Measurements from ENCODE around the gene DDX46. TPM values are rescaled to one million over a fixed set of nuclear protein-coding genes. Genes with fewer than 3 reads are reported as not detected.
A peak's percentile ranks its signal among the peaks of the same experiment; 100 is the strongest.

DDX46 gene
- total RNA-seq, 2 donors from 2014 or later: 78.7 to 79.4 TPM

GRCh38 chr5:134874831-134875655 is 116.5 kb downstream of the DDX46 start:
- H3K9me3 ChIP-seq (ENCODE audit: control insufficient read depth, low read length): no peaks in the 10 kb centered on the region
- Mint-ChIP-seq H3K36me3 (ENCODE audit: low read depth) (peaks cover 3% of the 10 kb centered on the region), H3K9me3 (no peaks in the 10 kb centered on the region), H3K4me3 (peak overlapping the region; percentile 82), H3K27me3 (ENCODE audit: insufficient read depth) (no peaks in the 10 kb centered on the region), H3K4me1 (peaks cover 12% of the 10 kb centered on the region), H3K27ac (peak overlapping the region; percentile 80)
- no peak overlapping the region for H3K27ac ChIP-seq (ENCODE audit: low read depth, low read length)
- H3K36me3 ChIP-seq (ENCODE audit: control insufficient read depth, insufficient read depth, low read length): no peaks in the 10 kb centered on the region
- no peaks in the 10 kb centered on the region for H3K27me3 ChIP-seq (ENCODE audit: control insufficient read depth, insufficient read depth, low read length, poor library complexity, severe bottlenecking)
- peaks cover 5% of the 10 kb centered on the region for H3K4me1 ChIP-seq (ENCODE audit: control insufficient read depth, insufficient read depth, low read length)
- peak overlapping the region; percentile 84 for H3K4me3 ChIP-seq (ENCODE audit: low read length)
- 19 to 30% methylated on average over 17 to 20 of the region's 20 CpGs for WGBS, 2 experiments (ENCODE audit: insufficient coverage in 1 of 2, insufficient read length in 1 of 2)
- peak; percentile 66 for DNase-seq
- H3K9ac ChIP-seq (ENCODE audit: extremely low read depth, low read length, poor library complexity, severe bottlenecking): peak overlapping the region; percentile 75
- TF ChIP-seq, protein P1, sequence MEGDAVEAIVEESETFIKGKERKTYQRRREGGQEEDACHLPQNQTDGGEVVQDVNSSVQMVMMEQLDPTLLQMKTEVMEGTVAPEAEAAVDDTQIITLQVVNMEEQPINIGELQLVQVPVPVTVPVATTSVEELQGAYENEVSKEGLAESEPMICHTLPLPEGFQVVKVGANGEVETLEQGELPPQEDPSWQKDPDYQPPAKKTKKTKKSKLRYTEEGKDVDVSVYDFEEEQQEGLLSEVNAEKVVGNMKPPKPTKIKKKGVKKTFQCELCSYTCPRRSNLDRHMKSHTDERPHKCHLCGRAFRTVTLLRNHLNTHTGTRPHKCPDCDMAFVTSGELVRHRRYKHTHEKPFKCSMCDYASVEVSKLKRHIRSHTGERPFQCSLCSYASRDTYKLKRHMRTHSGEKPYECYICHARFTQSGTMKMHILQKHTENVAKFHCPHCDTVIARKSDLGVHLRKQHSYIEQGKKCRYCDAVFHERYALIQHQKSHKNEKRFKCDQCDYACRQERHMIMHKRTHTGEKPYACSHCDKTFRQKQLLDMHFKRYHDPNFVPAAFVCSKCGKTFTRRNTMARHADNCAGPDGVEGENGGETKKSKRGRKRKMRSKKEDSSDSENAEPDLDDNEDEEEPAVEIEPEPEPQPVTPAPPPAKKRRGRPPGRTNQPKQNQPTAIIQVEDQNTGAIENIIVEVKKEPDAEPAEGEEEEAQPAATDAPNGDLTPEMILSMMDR (conservative IDR thresholded peaks at IDR 0.05): no peak

DNA sequence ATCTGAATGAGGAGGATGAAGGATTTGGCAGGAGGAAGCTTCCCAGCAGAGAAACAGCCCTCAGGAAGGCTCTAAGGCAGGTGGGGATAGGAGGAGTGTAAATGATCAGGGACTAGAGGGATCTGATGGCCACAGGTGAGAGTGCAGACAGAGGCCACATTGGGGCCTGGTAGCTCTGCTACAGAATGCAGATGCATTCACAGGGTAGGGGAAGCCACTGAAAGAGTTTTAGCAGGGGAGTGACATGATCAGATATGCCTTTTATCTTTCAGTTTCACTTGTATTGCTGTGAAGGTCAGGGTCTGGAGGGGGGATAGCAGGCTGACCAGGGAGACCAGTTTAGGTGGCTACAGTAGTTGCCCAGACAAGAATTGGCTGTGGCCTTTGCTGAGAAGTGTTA is 118.6 kb downstream of the DDX46 start:
- DNase-seq: no peak

DNA sequence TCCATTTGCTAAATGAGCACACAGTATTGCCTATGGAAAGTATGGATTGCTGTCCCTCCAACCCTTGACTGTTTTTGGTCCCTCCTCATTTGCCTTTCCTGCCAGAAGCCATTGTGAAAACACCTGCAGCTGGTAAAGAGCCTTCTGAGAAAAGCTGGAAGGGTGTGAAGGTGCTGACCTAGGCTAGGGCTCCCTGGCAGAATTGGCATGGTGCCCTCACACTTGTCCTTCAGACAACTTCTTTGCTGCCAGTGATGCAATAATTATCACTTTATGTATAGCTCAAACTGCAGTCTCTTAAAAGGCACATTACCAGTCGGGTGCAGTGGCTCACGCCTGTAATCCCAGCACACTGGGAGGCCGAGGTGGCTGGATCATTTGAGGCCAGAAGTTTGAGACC is 119.8 kb downstream of the DDX46 start:
- H3K4me1 ChIP-seq (ENCODE audit: control insufficient read depth, insufficient read depth, low read length): peaks cover 5% of the 10 kb centered on the region
- H3K27ac ChIP-seq (ENCODE audit: low read depth, low read length): no peak overlapping the region
- H3K9ac ChIP-seq (ENCODE audit: extremely low read depth, low read length, poor library complexity, severe bottlenecking): no peak overlapping the region
- TF ChIP-seq, protein P1 (conservative IDR thresholded peaks at IDR 0.05): no peak
- WGBS, 2 experiments (ENCODE audit: insufficient coverage in 1 of 2, insufficient read length in 1 of 2): 75 to 91% methylated on average over 3 of the region's 3 CpGs
- H3K4me3 ChIP-seq (ENCODE audit: low read length): no peak overlapping the region
- DNase-seq: no peak
- Mint-ChIP-seq H3K4me1 (peaks cover 14% of the 10 kb centered on the region), H3K27me3 (ENCODE audit: insufficient read depth) (no peaks in the 10 kb centered on the region), H3K9me3 (peaks cover 7% of the 10 kb centered on the region), H3K27ac (no peak overlapping the region), H3K4me3 (no peak overlapping the region), H3K36me3 (ENCODE audit: low read depth) (peaks cover 6% of the 10 kb centered on the region)
- no peaks in the 10 kb centered on the region for H3K36me3 ChIP-seq (ENCODE audit: control insufficient read depth, insufficient read depth, low read length)
- H3K9me3 ChIP-seq (ENCODE audit: control insufficient read depth, low read length): no peaks in the 10 kb centered on the region
- H3K27me3 ChIP-seq (ENCODE audit: control insufficient read depth, insufficient read depth, low read length, poor library complexity, severe bottlenecking): no peaks in the 10 kb centered on the region

More for the DNA sequence above, 118.6 kb downstream of the DDX46 start:
- H3K4me1 Mint-ChIP-seq: peaks cover 14% of the 10 kb centered on the region
- no peak overlapping the region for H3K27ac Mint-ChIP-seq
- no peak overlapping the region for H3K4me3 Mint-ChIP-seq
- no peaks in the 10 kb centered on the region for H3K27me3 ChIP-seq (ENCODE audit: control insufficient read depth, insufficient read depth, low read length, poor library complexity, severe bottlenecking)
- no peaks in the 10 kb centered on the region for H3K27me3 Mint-ChIP-seq (ENCODE audit: insufficient read depth)
- H3K36me3 Mint-ChIP-seq (ENCODE audit: low read depth): peaks cover 3% of the 10 kb centered on the region
- no peak overlapping the region for H3K27ac ChIP-seq (ENCODE audit: low read depth, low read length)
- TF ChIP-seq, protein P1 (conservative IDR thresholded peaks at IDR 0.05): no peak
- no peaks in the 10 kb centered on the region for H3K9me3 ChIP-seq (ENCODE audit: control insufficient read depth, low read length)
- no peaks in the 10 kb centered on the region for H3K36me3 ChIP-seq (ENCODE audit: control insufficient read depth, insufficient read depth, low read length)
- H3K4me1 ChIP-seq (ENCODE audit: control insufficient read depth, insufficient read depth, low read length): peaks cover 5% of the 10 kb centered on the region
- no peaks in the 10 kb centered on the region for H3K9me3 Mint-ChIP-seq
- no peak overlapping the region for H3K4me3 ChIP-seq (ENCODE audit: low read length)
- H3K9ac ChIP-seq (ENCODE audit: extremely low read depth, low read length, poor library complexity, severe bottlenecking): no peak overlapping the region

All from endodermal cell (in vitro differentiated cells).